Panc1 (cell line): ENCODE results near the gene DUS1L. TPM values are rescaled to one million over a fixed set of nuclear protein-coding genes. Genes with fewer than 3 reads are reported as not detected.
"Not testable (repeated sequence)": the region's sequence is repeated elsewhere in the genome, so short reads cannot be mapped to it uniquely, and the experiment has no call there.

ENCODE experiments used
- ATAC-seq: fragments of 200-7000 bp; cut with Tn5 transposase; 2 replicates; pipeline ENCODE4 v1.9.1; 2020; ENCODE audit warnings: mild to moderate bottlenecking, moderate library complexity
- BruUV-seq: library from RNA; stranded (reverse); fragments of 400-500 nt; replicated peaks from 2 replicates; lab custom pipeline; 2021; lab: Mats Ljungman, UMichigan
- CTCF ChIA-PET: fragments of 300-600 bp; sonication (Branson Sonifier 250); formaldehyde crosslinking; loops from one replicate; lab custom pipeline; 2022; ENCODE audit warnings: antibody characterized with exemption; lab: Charles Lee
- POLR2A ChIA-PET: fragments of 300-600 bp; sonication (Branson Sonifier 250); formaldehyde crosslinking; loops from one replicate; lab custom pipeline; 2022; ENCODE audit warnings: antibody characterized with exemption; lab: Charles Lee
- DNase-seq: peaks from one replicate; pipeline ENCODE4 v3.0.0-alpha.2; 2010; ENCODE audit warnings: low read depth, low spot score
- H3K27ac ChIP-seq: 2 replicates; pipeline ENCODE4 v1.5.1; 2011; ENCODE audit warnings: mild to moderate bottlenecking, low read length, inconsistent platforms
- H3K27me3 ChIP-seq: fragments of 200-500 bp; sonication (Bioruptor generic); 2 replicates; pipeline ENCODE4 v1.6.0; 2014; ENCODE audit warnings: low read length, inconsistent platforms; ENCODE audit not compliant: control insufficient read depth, insufficient read depth
- H3K36me3 ChIP-seq: fragments of 200-500 bp; sonication (Bioruptor generic); 2 replicates; pipeline ENCODE4 v1.5.1; 2014; ENCODE audit warnings: inconsistent platforms, mild to moderate bottlenecking, low read length, moderate library complexity; ENCODE audit not compliant: control insufficient read depth, insufficient read depth
- H3K4me1 ChIP-seq: 2 replicates; pipeline ENCODE4 v1.5.1; 2011; ENCODE audit warnings: inconsistent platforms, mild to moderate bottlenecking, low read length, moderate library complexity; ENCODE audit not compliant: control insufficient read depth, insufficient read depth
- H3K4me3 ChIP-seq, 2 experiments: 2 replicates each; pipeline ENCODE4 v1.5.1; 2011 to 2012; ENCODE audit warnings: low read depth in 2 of 2, low read length in 2 of 2, mild to moderate bottlenecking in 2 of 2, inconsistent platforms in 1 of 2, moderate library complexity in 1 of 2
- H3K9me3 ChIP-seq: fragments of 200-500 bp; sonication (Bioruptor generic); 2 replicates; pipeline ENCODE4 v1.5.1; 2014; ENCODE audit warnings: low read depth, mild to moderate bottlenecking, inconsistent platforms, low read length, moderate library complexity; ENCODE audit not compliant: control insufficient read depth, insufficient read depth
- POLR2AphosphoS5 ChIP-seq: IDR thresholded peaks from 2 replicates; pipeline ENCODE4 v1.6.1; 2012; ENCODE audit warnings: mild to moderate bottlenecking, low read depth, low read length, moderate library complexity
- SIN3A ChIP-seq: IDR thresholded peaks from 2 replicates; pipeline ENCODE4 v1.6.1; 2012; ENCODE audit warnings: low read depth, mild to moderate bottlenecking, low read length, moderate library complexity, borderline replicate concordance; ENCODE audit not compliant: insufficient read depth
- TCF7L2 ChIP-seq: IDR thresholded peaks from 2 replicates; pipeline ENCODE4 v1.6.1; 2011; ENCODE audit warnings: mild to moderate bottlenecking, low read depth, low read length, inconsistent platforms
- in situ Hi-C: cut with HindIII; loops from 2 replicates; pipeline ENCODE4 v1.10.0; 2016; ENCODE audit warnings: low sequenced_read_pairs, low pct_unique_long_range_greater_than_20kb
- intact Hi-C: fragments of 100-400 bp; cut with micrococcal nuclease; formaldehyde crosslinking; loops from one replicate; pipeline ENCODE4 v1.10.0; 2022; ENCODE audit not compliant: unreplicated experiment
- total RNA-seq: library from RNA; stranded (reverse); gene quantifications from one replicate; pipeline ENCODE4 v1.2.1, GENCODE V29; 2021; ENCODE audit not compliant: unreplicated experiment
- TF ChIP-seq, protein P1 (sequence below), 2 experiments: IDR thresholded peaks; 2 replicates each; pipeline ENCODE4 v1.6.1; 2011 to 2012; ENCODE audit warnings: low read depth in 2 of 2, control low read depth in 1 of 2, low read length in 1 of 2, mild to moderate bottlenecking in 1 of 2, moderate library complexity in 1 of 2; ENCODE audit not compliant: insufficient read depth in 1 of 2
- TF ChIP-seq, protein P2 (sequence below): fragments of 450-650 bp; IDR thresholded peaks from 2 replicates; pipeline ENCODE4 v1.5.1; 2017; ENCODE audit warnings: mild to moderate bottlenecking

The DUS1L gene
- total RNA-seq, 1 experiment from 2014 or later = 115 TPM

DNA sequence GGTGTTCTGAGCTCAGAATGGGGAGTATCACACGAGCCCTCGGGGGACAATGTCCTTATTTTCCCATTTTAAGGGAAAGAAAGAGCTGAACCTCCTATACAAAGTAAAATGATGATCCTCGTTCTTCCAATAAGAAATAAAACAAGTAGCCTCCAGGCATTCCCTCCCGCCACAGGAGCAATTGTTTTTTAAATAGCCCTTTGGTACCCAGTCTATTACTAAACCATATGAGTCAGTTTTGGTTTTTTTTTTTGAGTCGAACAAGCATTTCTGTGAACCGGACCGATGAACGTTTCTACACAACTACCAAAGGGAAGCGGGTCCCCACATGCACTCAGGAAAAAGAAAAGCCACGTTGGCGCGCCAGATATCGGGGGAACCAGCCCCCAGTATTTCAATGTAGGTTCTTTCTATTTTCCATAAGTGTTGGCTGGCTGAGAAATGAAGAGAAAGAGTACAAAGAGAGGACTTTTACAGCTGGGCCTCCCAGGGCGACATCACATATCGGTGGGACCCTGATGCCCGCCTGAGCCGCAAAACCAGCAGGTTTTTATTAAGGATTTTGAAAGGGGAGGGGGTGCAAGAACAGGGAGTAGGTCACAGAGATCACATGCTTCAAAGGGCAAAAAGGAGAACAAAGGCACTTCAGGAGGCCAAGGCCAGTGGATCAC lies 24.3 kb downstream of the DUS1L start:
- intact Hi-C loops = no loop called here
- BruUV-seq = no TSS peak
- ChIA-PET POLR2A (interaction anchor here (0.6 to 0.7 kb wide), 2 partner anchors 10 to 11 kb away, joined by 3 to 5 read pairs; no protein-coding TSS in a partner anchor), CTCF (interaction anchor here (0.5 kb wide), 1 partner anchor 21 kb away, joined by 3 read pairs; no protein-coding TSS in a partner anchor)
- no peak overlapping the region for H3K27ac ChIP-seq
- TF ChIP-seq TCF7L2 (no peak), POLR2AphosphoS5 (no peak), SIN3A (no peak)
- TF ChIP-seq, protein P1, sequence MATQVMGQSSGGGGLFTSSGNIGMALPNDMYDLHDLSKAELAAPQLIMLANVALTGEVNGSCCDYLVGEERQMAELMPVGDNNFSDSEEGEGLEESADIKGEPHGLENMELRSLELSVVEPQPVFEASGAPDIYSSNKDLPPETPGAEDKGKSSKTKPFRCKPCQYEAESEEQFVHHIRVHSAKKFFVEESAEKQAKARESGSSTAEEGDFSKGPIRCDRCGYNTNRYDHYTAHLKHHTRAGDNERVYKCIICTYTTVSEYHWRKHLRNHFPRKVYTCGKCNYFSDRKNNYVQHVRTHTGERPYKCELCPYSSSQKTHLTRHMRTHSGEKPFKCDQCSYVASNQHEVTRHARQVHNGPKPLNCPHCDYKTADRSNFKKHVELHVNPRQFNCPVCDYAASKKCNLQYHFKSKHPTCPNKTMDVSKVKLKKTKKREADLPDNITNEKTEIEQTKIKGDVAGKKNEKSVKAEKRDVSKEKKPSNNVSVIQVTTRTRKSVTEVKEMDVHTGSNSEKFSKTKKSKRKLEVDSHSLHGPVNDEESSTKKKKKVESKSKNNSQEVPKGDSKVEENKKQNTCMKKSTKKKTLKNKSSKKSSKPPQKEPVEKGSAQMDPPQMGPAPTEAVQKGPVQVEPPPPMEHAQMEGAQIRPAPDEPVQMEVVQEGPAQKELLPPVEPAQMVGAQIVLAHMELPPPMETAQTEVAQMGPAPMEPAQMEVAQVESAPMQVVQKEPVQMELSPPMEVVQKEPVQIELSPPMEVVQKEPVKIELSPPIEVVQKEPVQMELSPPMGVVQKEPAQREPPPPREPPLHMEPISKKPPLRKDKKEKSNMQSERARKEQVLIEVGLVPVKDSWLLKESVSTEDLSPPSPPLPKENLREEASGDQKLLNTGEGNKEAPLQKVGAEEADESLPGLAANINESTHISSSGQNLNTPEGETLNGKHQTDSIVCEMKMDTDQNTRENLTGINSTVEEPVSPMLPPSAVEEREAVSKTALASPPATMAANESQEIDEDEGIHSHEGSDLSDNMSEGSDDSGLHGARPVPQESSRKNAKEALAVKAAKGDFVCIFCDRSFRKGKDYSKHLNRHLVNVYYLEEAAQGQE (IDR thresholded peaks at IDR 0.05; ENCODE audit: insufficient read depth in 1 of 2, low read depth in 2 of 2, low read length in 1 of 2) = no peak
- TF ChIP-seq, protein P2, sequence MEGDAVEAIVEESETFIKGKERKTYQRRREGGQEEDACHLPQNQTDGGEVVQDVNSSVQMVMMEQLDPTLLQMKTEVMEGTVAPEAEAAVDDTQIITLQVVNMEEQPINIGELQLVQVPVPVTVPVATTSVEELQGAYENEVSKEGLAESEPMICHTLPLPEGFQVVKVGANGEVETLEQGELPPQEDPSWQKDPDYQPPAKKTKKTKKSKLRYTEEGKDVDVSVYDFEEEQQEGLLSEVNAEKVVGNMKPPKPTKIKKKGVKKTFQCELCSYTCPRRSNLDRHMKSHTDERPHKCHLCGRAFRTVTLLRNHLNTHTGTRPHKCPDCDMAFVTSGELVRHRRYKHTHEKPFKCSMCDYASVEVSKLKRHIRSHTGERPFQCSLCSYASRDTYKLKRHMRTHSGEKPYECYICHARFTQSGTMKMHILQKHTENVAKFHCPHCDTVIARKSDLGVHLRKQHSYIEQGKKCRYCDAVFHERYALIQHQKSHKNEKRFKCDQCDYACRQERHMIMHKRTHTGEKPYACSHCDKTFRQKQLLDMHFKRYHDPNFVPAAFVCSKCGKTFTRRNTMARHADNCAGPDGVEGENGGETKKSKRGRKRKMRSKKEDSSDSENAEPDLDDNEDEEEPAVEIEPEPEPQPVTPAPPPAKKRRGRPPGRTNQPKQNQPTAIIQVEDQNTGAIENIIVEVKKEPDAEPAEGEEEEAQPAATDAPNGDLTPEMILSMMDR = no peak
- H3K9me3 ChIP-seq = no peaks in the 10 kb centered on the region
- H3K4me1 ChIP-seq = peaks cover 4% of the 10 kb centered on the region; the same call in 1 of the 2 replicates
- no peak overlapping the region for H3K4me3 ChIP-seq
- in situ Hi-C loops = no loop called here
- no peak for DNase-seq
- no peaks in the 10 kb centered on the region for H3K36me3 ChIP-seq
- no peak for ATAC-seq
- H3K27me3 ChIP-seq = no peaks in the 10 kb centered on the region

DNA sequence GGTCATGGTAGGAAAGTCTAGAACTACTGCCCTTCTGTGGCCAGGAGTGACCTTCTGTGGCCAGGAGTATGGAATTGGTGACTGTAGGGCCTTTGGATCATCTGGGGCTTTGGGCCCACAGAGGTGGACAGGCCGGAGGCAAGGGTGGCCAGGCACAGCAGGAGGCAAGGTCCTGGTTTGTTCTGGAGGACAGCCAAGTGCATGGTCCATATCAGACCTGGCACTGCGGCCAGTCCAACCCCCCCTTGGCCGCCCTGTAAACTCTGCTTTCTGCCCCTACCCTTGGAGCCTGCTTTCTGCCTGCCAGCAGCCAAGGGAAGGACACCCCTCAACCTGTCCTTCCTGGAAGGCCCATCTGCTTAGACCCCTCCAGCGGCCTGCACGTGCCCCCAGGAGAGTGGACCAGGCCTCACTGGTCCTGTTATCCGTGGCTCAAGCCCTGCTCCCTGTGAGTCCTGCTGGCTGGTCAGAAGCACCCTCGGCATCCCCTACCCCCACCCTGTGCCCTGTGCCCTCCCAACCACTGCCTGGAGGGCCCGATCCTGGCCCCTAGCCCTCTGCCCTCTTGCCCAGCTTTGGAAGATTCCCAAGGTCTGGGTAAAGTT lies 25.8 kb downstream of the DUS1L start:
- DNase-seq = no peak

DNA sequence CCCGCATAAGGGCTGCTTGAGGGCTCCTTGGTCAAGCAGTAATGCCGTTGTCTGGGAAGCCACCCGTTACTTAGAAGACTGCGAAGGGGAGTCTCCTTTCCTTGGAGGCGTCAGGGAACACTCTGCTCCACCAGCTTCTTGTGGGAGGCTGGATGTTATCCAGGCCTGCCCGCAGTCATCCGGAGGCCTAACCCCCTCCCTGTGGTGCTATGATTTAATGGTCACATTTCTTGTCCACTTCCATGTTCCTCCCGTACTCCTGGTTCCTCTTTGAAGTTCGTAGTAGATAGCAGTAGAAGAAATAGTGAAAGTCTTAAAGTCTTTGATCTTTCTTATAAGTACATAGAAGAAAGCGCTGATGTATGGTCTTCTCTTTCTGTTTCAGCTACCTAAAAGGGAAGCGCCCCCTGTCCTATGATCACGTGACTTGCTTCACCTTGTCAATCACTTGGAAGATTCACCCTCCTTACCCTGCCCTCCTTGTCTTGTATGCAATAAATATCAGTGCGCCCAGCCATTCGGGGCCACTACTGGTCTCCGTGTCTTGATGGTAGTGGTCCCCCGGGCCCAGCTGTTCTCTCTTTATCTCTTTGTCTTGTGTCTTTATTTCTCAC lies 26.7 kb downstream of the DUS1L start:
- H3K27me3 ChIP-seq, CTCF ChIA-PET, ATAC-seq, H3K27ac ChIP-seq, DNase-seq, H3K36me3 ChIP-seq, in situ Hi-C loops, H3K9me3 ChIP-seq, intact Hi-C loops, H3K4me3 ChIP-seq, BruUV-seq: not testable (repeated sequence)
- H3K4me1 ChIP-seq = peaks cover 12% of the 10 kb centered on the region; the same call in 1 of the 2 replicates
- POLR2A ChIA-PET = interaction anchor here (0.6 kb wide), 1 partner anchor 64 kb away, joined by 5 read pairs; no protein-coding TSS in a partner anchor

More for the DNA sequence above, 25.8 kb downstream of the DUS1L start:
- H3K4me3 ChIP-seq = no peak overlapping the region
- no peaks in the 10 kb centered on the region for H3K36me3 ChIP-seq
- BruUV-seq = no TSS peak
- in situ Hi-C loops (no loop called here), intact Hi-C loops (no loop called here)
- no peak for ATAC-seq
- H3K9me3 ChIP-seq = no peaks in the 10 kb centered on the region
- peaks cover 8% of the 10 kb centered on the region; the same call in 1 of the 2 replicates for H3K4me1 ChIP-seq
- CTCF ChIA-PET = no interaction called here
- POLR2A ChIA-PET = no interaction called here
- no peak overlapping the region for H3K27ac ChIP-seq
- TF ChIP-seq SIN3A = no peak
- TF ChIP-seq, protein P1 (IDR thresholded peaks at IDR 0.05; ENCODE audit: insufficient read depth in 1 of 2, low read depth in 2 of 2, low read length in 1 of 2) = no peak
- no peak for TF ChIP-seq TCF7L2
- H3K27me3 ChIP-seq = no peaks in the 10 kb centered on the region
